Fibroblast of mammary gland (primary cell): ENCODE results near the gene FLOT2.
"Not testable (repeated sequence)": the region's sequence is repeated elsewhere in the genome, so short reads cannot be mapped to it uniquely, and the experiment has no call there.

Source experiments
- DNase-seq: peaks from one replicate; pipeline ENCODE4 v3.0.0-alpha.2; 2010; ENCODE audit warnings: low read depth
- H3K4me3 ChIP-seq: 2 replicates; pipeline ENCODE4 v1.5.1; 2011; ENCODE audit warnings: low read depth, mild to moderate bottlenecking, low read length, moderate library complexity; ENCODE audit not compliant: control insufficient read depth
- CTCF ChIP-seq: conservative IDR thresholded peaks from 2 replicates; pipeline ENCODE4 v1.5.1; 2011; ENCODE audit warnings: low read depth, low read length, inconsistent platforms; ENCODE audit not compliant: control insufficient read depth, insufficient read depth

FLOT2 gene

GRCh38 chr17:28843816-28844148 is 53.8 kb downstream of the FLOT2 start:
- DNase-seq, result no peak
- no peak overlapping the region for H3K4me3 ChIP-seq
- TF ChIP-seq CTCF, result no peak

- DNase-seq, result peak; percentile 75
- peak within 1 kb of the TSS; percentile 96 for H3K4me3 ChIP-seq
- TF ChIP-seq CTCF, result no peak
These were observed 55.1 kb downstream of the FLOT2 start, which contains the start of gene FAM222B for GRCh38 chr17:28842282-28843012. TSS of gene FAM222B (minus strand) at chr17:28842790. CDS start at chr17:28766667, 76,123 bp downstream.

GRCh38 chr17:28841901-28842281 is 55.6 kb downstream of the FLOT2 start:
- no peak for DNase-seq
- TF ChIP-seq CTCF, result no peak
- H3K4me3 ChIP-seq, result peak overlapping the region; percentile 96

- DNase-seq, result no peak
- H3K4me3 ChIP-seq, result no peak overlapping the region
- TF ChIP-seq CTCF, result no peak
These were observed 58.3 kb downstream of the FLOT2 start for GRCh38 chr17:28839221-28839620.

- not testable (repeated sequence) for DNase-seq, H3K4me3 ChIP-seq
These were observed 61.0 kb downstream of the FLOT2 start for GRCh38 chr17:28836541-28836940.

- DNase-seq, result no peak
These were observed 63.1 kb downstream of the FLOT2 start for GRCh38 chr17:28834420-28834819.

More at GRCh38 chr17:28834420-28834819, 63.1 kb downstream of the FLOT2 start:
- H3K4me3 ChIP-seq, result no peak overlapping the region
- TF ChIP-seq CTCF, result no peak
